GM19023 (cell line): ENCODE results near the gene PCDHA1.
"Not testable (repeated sequence)": the region's sequence is repeated elsewhere in the genome, so short reads cannot be mapped to it uniquely, and the experiment has no call there.

Experiments
- ATAC-seq: cut with Tn5 transposase; IDR thresholded peaks from one replicate; pipeline ENCODE4 v1.9.1; 2021; ENCODE audit warnings: mild to moderate bottlenecking, moderate library complexity; ENCODE audit not compliant: unreplicated experiment

Gene PCDHA1

DNA sequence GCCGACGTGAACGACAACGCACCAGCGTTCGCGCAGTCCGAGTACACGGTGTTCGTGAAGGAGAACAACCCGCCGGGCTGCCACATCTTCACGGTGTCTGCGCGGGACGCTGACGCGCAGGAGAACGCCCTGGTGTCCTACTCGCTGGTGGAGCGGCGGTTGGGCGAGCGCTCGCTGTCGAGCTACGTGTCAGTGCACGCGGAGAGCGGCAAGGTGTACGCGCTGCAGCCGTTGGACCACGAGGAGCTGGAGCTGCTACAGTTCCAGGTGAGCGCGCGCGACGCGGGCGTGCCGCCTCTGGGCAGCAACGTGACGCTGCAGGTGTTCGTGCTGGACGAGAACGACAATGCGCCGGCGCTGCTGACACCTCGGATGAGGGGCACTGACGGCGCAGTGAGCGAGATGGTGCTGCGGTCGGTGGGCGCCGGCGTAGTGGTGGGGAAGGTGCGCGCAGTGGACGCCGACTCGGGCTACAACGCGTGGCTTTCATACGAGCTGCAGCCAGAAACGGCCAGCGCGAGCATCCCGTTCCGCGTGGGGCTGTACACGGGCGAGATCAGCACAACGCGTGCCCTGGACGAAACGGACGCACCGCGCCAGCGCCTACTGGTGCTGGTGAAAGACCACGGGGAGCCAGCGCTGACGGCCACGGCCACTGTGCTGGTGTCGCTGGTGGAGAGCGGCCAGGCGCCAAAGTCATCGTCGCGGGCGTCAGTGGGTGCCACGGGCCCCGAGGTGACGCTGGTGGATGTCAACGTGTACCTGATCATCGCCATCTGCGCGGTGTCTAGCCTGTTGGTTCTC lies 64.1 kb downstream of the PCDHA1 start:
- ATAC-seq: not testable (repeated sequence)

- ATAC-seq: no peak
Observed at GRCh38 chr5:140855772-140856674, 70.1 kb downstream of the PCDHA1 start, which contains the start of gene PCDHA10. TSS of gene PCDHA10 (plus strand) at chr5:140855897. CDS start at chr5:140856049, 152 bp downstream.

DNA sequence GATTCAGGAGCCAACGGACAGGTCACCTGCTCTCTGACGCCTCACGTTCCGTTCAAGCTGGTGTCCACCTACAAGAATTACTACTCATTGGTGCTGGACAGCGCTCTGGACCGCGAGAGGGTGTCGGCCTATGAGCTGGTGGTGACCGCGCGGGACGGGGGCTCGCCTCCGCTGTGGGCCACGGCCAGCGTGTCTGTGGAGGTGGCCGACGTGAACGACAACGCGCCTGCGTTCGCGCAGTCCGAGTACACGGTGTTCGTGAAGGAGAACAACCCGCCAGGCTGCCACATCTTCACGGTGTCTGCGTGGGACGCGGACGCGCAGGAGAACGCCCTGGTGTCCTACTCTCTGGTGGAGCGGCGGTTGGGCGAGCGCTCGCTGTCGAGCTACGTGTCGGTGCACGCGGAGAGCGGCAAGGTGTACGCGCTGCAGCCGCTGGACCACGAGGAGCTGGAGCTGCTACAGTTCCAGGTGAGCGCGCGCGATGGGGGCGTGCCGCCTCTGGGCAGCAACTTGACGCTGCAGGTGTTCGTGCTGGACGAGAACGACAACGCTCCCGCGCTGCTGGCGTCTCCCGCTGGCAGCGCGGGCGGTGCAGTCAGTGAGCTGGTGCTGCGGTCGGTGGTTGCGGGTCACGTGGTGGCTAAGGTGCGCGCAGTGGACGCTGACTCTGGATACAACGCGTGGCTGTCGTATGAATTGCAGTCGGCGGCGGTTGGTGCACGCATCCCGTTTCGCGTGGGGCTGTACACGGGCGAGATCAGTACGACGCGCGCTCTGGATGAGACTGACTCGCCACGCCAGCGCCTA lies 71.4 kb downstream of the PCDHA1 start:
- ATAC-seq: no peak

DNA sequence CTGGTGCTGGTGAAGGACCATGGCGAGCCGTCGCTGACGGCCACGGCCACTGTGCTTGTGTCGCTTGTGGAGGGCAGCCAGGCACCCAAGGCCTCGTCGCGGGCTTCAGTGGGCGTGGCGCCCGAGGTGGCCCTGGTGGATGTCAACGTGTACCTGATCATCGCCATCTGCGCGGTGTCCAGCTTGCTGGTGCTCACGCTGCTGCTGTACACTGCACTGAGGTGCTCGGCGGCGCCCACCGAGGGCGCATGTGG lies 72.0 kb downstream of the PCDHA1 start:
- ATAC-seq: no peak

GRCh38 chr5:140862441-140863295 lies 76.7 kb downstream of the PCDHA1 start:
- no peak for ATAC-seq

DNA sequence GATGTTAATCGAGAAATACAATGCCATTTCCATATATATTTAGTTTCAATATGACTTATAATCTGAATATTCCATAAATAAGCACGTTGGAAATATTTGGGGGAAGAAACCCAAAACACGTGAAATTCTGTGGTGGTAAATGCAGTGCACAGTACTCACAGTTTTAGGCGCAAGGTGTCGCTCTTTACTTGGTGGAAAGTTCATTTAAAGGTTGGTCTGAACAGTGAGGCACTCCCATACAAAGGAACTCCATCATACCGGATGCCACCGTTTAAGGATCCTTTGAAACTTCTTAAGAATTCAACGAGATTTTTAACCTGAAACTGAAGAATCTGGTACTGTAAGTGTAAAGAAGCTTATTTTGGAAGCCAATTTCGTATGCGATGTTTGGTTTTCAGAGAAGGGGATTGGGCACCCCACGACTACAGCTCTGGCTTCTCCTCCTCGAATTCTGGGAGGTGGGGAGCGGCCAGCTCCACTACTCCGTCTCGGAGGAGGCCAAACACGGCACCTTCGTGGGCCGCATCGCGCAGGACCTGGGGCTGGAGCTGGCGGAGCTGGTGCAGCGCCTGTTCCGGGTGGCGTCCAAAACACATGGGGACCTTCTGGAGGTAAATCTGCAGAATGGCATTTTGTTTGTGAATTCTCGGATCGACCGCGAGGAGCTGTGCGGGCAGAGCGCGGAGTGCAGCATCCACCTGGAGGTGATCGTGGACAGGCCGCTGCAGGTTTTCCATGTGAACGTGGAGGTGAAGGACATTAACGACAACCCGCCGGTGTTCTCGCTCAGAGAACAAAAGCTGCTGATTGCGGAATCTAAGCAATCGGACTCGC lies 83.0 kb downstream of the PCDHA1 start, which contains the start of gene PCDHA11:
Gene PCDHA11, plus strand, starts transcription at position 237 of the 834 bp plus-strand sequence. Its CDS starts 147 bp downstream, at position 384.
- ATAC-seq: no peak

DNA sequence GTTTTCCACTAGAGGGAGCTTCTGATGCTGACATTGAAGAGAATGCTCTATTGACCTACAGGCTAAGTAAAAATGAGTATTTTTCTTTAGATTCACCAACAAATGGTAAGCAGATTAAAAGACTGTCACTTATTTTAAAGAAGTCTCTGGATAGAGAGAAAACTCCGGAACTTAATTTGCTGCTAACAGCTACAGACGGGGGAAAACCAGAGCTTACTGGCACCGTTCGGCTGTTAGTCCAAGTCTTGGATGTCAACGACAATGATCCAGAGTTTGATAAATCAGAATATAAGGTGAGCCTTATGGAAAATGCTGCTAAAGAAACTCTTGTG lies 83.6 kb downstream of the PCDHA1 start:
- no peak for ATAC-seq

DNA sequence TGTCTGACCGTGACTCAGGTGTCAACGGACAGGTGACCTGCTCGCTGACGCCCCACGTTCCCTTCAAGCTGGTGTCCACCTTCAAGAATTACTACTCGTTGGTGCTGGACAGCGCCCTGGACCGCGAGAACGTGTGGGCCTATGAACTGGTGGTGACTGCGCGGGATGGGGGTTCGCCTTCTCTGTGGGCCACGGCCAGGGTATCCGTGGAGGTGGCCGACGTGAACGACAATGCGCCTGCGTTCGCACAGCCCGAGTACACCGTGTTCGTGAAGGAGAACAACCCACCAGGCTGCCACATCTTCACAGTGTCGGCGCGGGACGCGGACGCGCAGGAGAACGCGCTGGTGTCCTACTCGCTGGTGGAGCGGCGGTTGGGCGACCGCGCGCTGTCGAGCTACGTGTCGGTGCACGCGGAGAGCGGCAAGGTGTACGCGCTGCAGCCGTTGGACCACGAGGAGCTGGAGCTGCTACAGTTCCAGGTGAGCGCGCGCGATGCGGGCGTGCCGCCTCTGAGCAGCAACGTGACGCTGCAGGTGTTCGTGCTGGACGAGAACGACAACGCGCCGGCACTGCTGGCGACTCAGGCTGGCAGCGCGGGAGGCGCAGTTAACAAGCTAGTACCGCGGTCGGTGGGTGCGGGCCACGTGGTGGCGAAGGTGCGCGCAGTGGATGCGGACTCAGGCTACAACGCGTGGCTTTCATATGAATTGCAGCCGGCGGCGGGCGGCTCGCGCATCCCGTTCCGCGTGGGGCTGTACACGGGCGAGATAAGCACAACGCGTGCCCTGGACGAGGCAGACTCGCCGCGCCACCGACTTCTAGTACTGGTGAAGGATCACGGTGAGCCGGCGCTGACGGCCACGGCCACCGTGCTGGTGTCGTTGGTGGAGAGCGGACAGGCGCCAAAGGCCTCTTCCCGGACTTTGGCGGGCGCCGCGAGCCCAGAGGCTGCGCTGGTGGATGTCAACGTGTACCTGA lies 84.6 kb downstream of the PCDHA1 start:
- ATAC-seq: no peak

GRCh38 chr5:140875085-140876065 lies 89.4 kb downstream of the PCDHA1 start, which contains the start of gene PCDHA12:
TSS of gene PCDHA12 (plus strand) at chr5:140875308. CDS start at chr5:140875473, 165 bp downstream.
- ATAC-seq: no peak

- not testable (repeated sequence) for ATAC-seq
Observed at GRCh38 chr5:140876541-140877261, 90.8 kb downstream of the PCDHA1 start.

DNA sequence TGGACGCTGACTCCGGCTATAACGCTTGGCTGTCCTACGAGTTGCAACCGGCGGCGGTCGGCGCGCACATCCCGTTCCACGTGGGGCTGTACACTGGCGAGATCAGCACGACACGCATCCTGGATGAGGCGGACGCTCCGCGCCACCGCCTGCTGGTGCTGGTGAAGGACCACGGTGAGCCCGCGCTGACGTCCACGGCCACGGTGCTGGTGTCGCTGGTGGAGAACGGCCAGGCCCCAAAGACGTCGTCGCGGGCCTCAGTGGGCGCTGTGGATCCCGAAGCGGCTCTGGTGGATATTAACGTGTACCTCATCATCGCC lies 91.3 kb downstream of the PCDHA1 start:
- ATAC-seq: no peak

GRCh38 chr5:140881889-140882590 lies 96.1 kb downstream of the PCDHA1 start, which contains the start of gene PCDHA13:
TSS of gene PCDHA13 (plus strand) at chr5:140882124. CDS start at chr5:140882269, 145 bp downstream.
- ATAC-seq: no peak

GRCh38 chr5:140882591-140882899 lies 96.6 kb downstream of the PCDHA1 start:
- no peak for ATAC-seq

GRCh38 chr5:140883373-140883772 lies 97.4 kb downstream of the PCDHA1 start:
- no peak for ATAC-seq

GRCh38 chr5:140883927-140884697 lies 98.2 kb downstream of the PCDHA1 start:
- ATAC-seq: no peak
